Measurements from ENCODE around the gene CCDC50. TPM values are rescaled to one million over a fixed set of nuclear protein-coding genes. Genes with fewer than 3 reads are reported as not detected.

CCDC50 gene
- total RNA-seq, 1 donor from 2014 or later = 104 TPM

DNA sequence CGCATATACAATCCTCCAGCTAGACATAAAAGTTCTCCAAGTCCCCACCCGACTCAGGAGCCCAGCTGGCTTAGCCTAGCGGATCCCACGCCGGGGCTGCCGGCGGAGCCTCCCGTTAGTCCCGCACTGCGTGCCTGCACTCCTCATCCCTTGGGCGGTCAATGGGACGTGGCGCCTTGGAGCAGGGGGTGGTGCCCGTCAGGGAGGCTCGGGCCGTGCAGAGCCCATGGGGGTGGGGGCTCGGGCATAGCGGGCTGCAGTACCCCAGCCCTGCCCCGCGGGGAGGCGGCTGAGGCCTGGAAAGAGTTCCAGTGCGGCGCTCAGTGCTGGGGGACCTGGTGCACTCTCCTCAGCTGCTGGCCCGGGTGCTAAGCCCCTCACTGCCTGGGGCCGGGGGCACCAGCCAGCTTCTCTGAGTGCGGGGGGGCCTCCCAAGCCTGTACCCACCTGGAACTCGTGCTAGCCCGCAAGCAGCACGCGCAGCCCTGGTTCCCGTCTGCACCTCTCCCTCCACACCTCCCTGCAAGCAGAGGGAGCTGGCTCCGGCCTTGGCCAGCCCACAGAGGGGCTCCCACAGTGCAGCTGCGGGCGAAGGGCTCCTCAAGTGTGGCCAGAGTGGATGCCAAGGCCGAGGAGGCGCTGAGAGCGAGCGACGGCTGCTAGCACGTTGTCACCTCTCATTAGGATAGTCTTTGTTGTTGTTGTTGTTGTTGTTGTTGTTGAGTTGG, 12.2 kb upstream of the CCDC50 start:
- DNase-seq (ENCODE audit: low spot score) = no peak

DNA sequence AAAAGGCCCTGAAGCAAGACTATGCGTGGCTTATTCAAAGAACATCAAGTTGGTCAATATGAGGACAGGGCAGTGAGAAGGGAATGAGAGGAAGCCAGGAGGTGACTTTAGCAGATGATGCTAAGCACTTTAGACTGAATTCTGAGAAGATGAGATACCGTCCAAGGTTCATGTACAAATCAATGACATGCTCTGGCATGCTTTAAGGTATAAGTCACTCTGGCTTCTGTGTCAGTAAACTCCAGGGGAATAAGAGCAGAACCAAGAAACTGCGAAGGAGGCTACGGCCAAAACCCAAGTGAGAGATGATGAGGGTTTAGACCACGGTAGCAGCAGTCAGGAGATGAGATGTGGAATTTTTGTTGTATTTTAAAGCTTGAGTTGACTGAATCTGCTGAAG, 8.9 kb upstream of the CCDC50 start:
- no peak for DNase-seq (ENCODE audit: low spot score)

DNA sequence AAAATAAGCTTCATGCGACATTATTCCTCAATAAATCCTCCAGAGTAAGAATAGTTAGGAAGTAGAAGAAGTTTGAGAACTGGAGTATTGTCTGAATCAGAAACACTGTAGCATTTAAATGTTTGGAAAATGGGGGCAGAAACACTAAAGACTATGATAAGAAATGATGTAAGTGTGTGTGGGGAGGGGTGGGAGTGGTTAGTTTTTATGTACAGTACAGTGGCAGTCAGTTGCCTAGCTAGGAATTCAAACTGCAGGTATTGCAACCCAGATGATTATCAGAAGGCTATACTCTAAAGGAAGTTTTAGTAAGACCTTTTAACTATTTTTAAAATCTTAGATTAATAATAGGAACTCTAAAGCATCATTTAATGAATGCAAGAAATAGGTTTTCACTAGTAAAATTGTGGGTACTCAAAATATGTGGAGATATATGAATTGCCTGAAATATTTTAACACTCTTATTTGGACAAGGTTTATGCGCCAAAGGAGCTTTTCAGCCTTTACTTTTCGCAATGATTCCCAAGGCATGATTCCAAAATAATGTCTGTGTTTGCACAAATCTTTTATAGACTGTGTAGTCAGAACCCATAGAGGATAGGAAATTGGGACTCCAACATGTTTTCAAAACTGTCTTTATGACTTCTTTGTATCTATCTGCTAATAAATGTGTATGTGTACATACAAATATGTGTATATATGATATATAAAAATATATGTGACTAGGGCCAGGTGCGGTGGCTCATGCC, 8.0 kb upstream of the CCDC50 start:
- DNase-seq (ENCODE audit: low spot score) = no peak

DNA sequence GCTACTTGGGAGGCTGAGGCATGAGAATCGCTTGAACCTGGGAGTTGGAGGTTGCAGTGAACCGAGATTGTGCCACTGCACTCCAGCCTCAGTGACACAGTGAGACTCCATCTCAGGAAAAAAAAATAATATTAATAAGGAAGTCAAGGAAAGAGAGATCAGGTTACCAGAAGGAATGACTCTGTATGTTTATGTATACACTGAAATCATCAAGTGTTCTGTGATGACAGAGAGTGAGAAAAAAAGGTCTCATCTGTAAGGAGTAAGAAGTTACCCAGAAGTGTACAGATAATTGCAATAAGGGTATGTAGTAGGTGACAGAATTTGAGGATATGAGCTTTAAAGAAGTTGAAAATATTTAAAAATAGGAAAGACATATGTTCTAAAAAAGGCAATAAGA, 4.3 kb upstream of the CCDC50 start:
- DNase-seq (ENCODE audit: low spot score) = no peak

DNA sequence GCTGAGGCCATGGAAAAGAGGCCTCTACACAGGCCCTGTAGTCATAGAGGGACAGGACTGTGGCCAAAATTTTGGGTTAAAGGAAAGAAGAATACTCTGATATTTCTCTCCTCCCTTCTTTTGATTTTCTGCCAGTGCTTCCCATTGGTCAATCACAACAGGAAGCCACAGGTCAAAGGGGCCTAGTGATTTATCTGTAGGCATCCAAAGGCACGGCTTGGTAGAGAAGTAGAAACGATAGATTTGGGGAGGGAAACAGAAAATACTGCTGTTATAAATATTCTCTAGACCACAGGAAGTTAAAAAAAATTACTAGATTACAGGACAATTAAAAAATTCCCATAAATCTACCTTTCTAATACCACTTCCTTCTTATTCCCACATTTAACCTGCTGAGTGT, 1.7 kb upstream of the CCDC50 start:
- DNase-seq (ENCODE audit: low spot score) = no peak

DNA sequence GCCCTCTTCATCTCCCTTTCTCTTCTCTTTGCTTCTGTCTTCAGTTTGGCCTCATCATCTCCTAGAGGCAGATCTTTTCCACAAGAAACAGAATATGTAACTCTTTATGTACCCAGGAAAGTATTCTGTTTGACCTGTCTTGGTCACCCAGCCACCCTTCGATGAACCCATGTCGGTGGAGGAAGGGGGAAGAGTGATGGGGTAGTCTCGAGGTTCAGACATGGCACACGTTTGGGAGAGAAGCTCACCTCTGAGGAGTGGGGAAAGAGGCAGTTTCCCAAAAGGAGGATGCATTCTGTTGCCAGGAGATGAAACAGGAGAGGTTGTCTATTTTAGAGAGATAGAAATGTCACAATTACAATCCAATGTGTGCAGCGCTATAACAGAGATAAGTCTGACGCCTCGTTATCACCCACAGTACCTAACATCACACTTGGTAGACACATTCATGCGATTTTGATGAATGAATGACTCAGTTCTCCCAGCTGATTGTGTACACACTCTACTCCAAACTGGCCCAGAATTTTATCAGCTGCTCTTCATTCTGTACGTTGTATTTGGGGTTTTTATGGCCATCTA, 722 bp upstream of the CCDC50 start:
- no peak for DNase-seq (ENCODE audit: low spot score)

DNA sequence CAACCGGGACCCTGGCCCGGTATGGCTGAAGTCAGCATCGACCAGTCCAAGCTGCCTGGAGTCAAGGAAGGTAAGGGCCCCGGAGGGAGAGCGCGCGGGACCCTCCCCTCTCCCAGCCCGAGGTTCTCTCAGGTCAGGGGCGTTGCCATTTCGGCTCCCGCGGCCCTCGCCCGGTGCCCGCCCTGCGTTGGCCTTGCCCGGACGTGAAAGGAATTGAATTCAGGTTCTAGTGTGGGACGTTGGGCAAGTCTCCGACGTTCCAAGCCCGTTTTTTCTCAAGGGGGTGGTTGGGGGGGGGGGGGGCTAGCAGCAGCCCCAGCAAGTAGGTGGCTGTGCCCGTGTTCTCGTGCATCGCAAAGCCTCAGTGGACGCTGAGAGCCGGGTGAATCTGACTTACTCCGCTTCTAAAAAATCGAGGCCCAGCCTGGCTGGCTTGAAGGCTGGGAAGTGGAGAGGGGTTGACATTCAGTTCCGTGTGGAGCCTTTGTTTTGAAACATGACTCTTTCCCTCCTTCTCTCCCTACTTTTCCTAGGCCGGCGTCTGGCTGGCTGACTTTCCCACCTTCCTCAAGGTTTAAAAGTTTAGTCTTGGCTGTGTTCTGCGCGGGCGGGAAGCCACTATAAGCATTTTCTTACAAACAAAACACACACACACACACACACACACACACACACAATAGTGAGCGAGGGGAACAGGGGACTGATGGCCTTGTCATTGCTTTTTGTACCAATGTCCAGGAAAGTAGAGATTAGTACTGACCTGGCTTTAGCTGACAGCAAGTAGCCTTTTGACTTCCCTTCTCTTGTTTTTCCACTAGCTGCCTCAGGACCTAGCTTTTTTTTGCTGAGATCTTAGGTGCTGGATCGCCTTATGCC, 698 bp downstream of the CCDC50 start, which contains the start of gene UTS2B:
Gene UTS2B (minus strand): TSS at position 873 of the 876 bp plus-strand sequence. CDS start 48,337 bp downstream, outside the sequence.
- DNase-seq (ENCODE audit: low spot score) = no peak

DNA sequence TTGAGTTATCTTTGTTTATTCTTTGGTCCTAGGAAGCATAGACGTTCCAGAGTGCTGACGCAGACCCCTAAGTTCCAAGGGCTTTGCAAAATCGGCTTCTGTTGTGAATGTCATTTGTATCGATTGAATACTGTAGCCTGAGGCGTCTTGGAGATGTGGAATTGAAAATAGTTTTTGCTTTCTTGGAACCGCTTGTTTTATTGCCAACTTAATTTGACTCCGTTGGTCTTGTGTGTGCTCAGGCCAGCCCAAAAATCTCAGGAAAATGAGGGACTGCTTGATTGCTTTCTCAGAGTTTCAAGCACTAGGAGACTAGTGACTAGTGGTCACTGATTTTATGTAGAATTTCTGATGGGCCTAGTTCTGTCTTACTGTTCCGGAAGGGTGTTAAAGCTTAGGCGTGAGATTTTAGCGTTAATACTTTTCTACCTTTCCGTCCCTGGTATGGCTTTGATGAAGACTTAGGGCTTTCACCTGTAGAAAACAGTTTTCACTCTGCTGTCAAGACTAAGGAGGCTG, 1.4 kb downstream of the CCDC50 start:
- DNase-seq (ENCODE audit: low spot score) = peak; percentile 21

DNA sequence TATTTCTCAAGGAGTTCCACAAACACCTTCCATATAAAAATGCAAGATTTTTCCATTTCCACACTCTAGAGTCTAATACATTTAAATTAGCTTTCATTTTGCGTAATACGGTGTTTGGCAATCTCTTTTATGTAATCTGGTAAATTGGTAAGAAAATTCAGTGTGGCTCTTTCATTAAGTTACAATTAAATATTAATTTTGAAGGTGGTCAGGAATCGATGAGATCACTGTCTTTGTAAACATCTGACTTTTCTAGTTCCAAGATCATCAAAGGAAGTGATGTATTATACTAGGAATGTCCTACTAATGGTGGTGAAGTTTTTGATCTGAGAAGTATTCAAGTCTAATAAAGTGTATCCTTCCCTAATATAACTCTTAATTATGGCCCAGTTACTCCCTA, 2.2 kb downstream of the CCDC50 start:
- no peak for DNase-seq (ENCODE audit: low spot score)

DNA sequence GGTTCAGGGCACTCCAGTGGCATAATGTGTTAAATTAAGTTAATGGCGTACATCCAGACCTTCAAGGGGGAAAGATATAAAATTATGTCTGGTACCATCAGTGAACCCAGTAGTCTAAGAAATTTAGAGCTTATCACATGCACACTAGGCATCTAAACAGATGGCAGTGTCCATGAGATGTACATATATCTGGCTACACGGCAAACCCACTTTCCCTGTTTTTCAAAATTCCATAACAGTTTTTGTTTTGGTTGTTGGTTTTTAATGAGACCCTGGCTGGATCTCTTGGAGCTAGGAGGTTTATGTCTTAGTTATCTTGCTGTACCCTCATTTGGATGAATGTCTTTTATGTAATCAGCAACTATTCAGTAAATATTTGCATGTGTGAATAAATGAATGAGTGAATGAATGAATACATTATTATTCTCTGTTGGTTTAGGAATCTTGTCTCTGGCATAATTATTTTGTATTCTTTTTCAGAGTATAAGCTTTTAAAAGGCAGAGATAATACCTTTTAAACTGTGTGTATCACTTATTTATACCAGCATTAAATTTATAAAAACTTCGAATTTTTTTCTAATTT, 4.2 kb downstream of the CCDC50 start:
- no peak for DNase-seq (ENCODE audit: low spot score)

DNA sequence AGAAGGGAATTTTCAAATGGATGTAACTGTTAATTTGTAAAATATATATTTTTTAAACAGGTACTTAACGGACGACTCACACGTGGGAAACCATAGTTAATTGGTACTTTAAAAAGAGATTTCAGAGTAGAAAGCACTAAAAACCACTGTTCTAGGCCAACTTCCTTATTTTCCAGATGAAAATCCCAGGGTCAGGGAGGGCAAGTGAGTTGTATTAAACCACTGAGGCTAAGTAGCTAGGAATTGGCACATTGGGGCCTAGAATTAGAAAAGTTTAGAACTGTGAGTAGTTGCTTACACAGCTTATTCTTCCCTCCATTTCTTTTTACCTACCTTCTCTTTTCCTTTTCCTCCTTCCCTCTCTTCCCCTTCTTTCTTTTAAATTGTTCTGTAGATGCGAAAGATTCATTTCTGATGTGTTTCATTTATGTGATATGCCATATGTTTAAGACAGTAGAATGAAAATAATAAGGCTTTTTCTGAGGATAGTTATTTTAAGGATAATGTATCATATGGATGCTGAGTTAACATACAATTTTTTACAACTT, 5.2 kb downstream of the CCDC50 start:
- no peak for DNase-seq (ENCODE audit: low spot score)

DNA sequence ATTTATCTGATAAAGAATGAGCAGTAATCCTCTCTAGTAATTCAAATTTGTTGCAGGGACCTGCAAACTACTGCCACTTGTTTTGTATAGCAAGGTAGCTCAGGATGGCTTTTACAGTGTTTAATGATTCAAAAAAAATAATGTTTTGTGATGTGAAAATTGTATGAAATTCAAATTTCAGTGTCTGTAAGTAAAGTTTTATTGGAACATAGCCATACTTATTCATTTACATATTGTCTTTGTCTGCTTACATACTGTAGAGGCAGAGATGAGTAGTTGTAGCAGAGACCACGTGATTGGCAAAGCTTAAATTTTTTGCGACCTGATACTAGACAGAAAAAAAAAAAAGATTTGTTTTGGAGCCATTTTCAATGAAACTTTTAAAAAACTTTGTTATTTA, 7.6 kb downstream of the CCDC50 start:
- DNase-seq (ENCODE audit: low spot score) = no peak

DNA sequence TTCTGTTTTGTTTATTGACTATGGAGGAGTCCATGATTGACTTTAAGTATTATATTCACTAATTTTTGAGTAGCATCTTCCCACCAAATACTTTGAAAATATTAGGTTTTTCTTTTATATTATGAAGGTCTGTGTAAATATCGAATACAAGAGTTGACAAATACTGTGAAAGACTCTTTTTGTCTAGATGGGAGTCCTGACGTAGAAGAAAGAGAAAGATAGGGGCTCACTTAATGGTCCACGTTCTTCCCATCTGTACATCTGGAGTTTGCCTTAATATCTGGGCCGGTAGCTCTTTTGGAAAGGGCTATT, 8.9 kb downstream of the CCDC50 start:
- no peak for DNase-seq (ENCODE audit: low spot score)

DNA sequence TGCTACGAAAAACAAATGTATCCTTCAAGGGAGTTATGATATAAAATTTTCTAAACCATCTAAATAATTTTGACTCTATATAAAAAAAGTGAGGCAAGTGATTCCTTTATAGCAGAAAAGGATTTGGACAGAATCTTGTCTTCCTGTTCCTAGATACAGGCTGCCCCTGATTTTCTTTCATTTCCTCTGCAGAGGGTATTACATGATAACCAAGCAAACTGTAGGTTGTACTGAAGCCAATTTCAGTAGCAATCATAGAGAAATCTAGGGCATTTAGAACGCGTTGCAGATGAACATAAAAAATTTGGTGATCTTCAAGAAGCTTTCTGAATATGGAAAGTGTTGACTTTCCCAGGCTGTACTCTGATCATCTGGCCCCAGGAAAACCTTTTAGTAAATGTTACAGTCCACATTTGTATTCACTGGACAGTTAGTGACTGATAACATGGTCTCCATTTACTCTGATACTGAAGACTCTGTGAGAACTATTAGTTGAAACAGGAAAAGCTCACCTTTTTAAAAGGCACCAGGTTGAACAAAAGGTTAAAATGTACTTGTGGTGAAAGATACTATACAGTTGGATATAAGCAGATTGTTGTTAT, 10.2 kb downstream of the CCDC50 start:
- DNase-seq (ENCODE audit: low spot score) = no peak

DNA sequence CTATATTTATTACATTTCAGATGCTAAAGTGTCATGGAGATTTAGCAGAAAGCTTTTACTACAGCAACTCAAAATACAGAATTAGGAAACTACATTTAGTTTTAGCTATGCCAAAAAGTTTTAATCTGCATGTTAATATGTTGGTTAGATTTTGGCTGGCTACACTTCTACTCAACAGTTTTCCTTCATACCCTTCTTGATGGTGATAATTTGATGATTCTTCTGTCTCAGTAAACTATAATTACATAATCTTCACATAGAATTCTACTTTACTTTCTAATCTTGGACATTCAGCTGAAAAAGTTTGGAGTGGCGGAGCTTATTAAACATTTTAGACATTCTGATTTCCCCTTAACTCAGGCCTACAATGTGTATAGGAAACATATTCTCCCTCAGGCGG, 11.2 kb downstream of the CCDC50 start:
- DNase-seq (ENCODE audit: low spot score) = no peak

DNA sequence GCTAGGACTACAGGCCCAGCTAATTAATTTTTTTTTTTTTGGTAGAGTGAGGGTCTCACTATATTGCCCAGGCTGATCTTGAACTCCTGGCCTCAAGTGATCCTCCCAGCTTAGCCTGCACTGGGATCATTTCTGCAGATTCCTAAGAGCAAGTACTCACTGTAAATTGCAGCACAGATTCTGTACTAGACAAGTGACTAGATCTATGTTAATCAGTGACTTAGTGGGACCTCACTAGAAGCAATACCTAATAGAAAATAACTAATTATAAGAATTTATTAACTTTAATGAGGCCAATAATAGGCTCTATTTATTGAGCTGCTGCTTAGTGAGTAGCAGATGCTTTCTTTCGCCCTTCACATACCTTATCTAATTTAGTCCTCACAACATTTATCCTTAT, 11.8 kb downstream of the CCDC50 start:
- DNase-seq (ENCODE audit: low spot score) = no peak

DNA sequence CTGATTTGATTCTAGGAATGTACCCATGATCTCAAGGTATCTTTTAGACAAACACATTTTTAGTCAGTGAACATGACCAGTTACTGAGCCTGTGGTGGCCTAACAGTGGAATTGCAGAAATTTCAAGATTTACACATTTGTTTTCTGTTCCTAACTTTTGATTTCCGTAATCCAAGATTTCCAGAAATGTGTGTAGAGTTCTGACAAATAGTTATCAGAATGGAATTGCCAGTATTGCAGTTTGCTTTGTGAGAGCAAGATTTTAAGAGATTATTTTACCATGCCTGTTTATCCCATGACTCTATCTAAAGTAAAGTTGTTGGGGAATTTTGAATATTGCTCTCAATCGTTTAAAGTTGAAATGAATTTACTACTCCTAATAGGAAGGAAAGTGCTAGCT, 12.8 kb downstream of the CCDC50 start:
- no peak for DNase-seq (ENCODE audit: low spot score)

DNA sequence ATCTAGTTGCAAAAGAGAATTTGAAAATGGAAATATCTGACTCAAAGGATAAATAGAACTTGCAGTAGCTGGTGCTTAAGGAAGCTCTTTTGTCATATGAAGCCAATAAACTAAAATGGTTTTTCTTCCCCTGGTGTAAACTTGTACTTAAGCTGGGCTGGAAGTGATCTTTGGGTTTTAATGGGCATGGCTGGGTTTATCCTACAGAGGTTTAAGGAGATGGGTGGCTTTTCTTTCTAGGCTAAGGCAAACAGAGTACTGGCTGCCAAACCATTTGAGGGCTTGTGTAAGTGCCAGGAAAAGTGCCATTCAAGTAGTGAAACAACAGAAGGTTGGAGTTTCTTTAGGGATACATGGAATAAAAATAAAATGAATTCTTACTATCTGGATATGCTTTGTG, 13.2 kb downstream of the CCDC50 start:
- no peak for DNase-seq (ENCODE audit: low spot score)

DNA sequence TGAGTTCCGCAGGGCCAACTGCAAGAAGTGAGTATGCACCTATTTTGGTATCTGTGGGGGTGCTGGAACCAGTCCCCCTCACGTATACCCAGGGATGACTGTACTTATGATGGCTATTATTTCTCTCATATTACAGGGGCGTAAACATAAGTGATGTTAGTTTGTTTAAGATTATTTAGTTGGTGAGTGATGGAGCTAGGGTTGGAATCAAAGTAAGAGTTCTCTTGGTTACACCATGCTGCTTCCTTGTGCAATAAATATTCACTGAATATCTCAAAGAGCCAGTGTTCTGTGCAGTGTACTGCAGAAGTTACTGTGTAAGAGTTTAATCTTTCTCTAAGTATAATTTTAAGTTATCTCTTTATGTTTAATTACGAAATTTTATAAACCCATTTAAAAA, 13.9 kb downstream of the CCDC50 start:
- no peak for DNase-seq (ENCODE audit: low spot score)

DNA sequence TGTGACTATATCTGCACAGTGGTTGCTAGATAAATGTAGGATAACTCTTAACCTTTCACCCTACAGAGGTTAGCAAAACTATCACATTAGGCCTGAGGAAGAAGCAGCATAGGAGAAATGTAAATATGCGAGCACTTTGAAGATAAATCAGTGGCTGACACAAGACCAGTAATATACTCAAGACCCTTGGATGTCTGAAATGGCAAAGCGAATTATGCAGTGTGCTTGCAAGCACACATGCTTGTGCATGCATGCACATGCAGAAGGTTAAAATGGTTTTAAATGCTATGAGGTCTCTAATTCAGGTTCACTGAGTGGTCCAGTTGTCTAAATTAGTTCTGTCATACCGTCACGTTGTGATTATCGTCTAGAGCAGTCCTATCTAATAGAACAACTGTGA, 14.7 kb downstream of the CCDC50 start:
- DNase-seq (ENCODE audit: low spot score) = no peak

DNA sequence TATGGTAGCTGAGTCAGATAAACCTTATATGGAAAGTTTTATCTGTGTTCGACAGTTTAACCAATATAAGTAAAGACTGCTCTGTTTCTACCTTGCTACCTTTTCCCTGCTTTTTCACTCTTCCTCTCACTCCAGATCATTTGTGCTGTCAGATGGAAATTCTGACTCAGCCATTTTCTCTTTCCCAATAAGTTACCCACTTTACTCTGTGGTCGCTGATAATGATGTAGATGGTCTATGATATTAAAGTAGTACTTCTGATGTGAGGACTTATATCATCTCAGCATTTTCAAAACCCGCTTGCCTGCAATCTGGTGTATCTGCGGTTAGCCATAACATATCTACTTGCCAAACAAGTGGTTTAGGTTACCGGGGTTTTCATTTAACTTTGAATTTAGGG, 16.1 kb downstream of the CCDC50 start:
- no peak for DNase-seq (ENCODE audit: low spot score)
